ENCODE results near the gene PSMB4. TPM values are rescaled to one million over a fixed set of nuclear protein-coding genes. Genes with fewer than 3 reads are reported as not detected.

The PSMB4 gene
- total and polyA plus RNA-seq, 5 donors from 2014 or later = 79.4 to 344 (median 91.6) TPM

Other genes with a start within 250 kb of the PSMB4 start
- gene TNFAIP8L2, start 242.9 kb upstream of the PSMB4 start, total RNA-seq = 4.3 TPM
- 10 to 100 TPM; 32.9 to 62.5 (median 47.2) TPM for gene TNFAIP8L2, start 242.9 kb upstream of the PSMB4 start, polyA plus RNA-seq
- 0.54 TPM for gene LYSMD1, start 233.7 kb upstream of the PSMB4 start, total RNA-seq
- gene LYSMD1, start 233.7 kb upstream of the PSMB4 start, polyA plus RNA-seq = under 1 TPM in 3 of 4 donors, not detected in 1; 0.14 to 0.18 (median 0.14) TPM
- 51.0 TPM for gene SCNM1, start 233.4 kb upstream of the PSMB4 start, total RNA-seq
- 100 to 1,000 TPM in 1 of 4 donors, 10 to 100 TPM in 3; 74.3 to 104 (median 90.5) TPM for gene SCNM1, start 233.4 kb upstream of the PSMB4 start, polyA plus RNA-seq
- gene TMOD4, start 223.6 kb upstream of the PSMB4 start, total RNA-seq = 3.3 TPM
- not detected for gene TMOD4, start 223.6 kb upstream of the PSMB4 start, polyA plus RNA-seq
- 41.8 TPM for gene VPS72, start 209.4 kb upstream of the PSMB4 start, total RNA-seq
- gene VPS72, start 209.4 kb upstream of the PSMB4 start, polyA plus RNA-seq = 100 to 1,000 TPM in 1 of 4 donors, 10 to 100 TPM in 3; 83.0 to 101 (median 95.0) TPM
- 60.3 TPM for gene PIP5K1A, start 201.0 kb upstream of the PSMB4 start, total RNA-seq
- gene PIP5K1A, start 201.0 kb upstream of the PSMB4 start, polyA plus RNA-seq = 10 to 100 TPM; 12.0 to 17.5 (median 15.1) TPM
- 91.6 TPM for gene PSMD4, start 144.8 kb upstream of the PSMB4 start, total RNA-seq
- 100 to 1,000 TPM; 242 to 392 (median 297) TPM for gene PSMD4, start 144.8 kb upstream of the PSMB4 start, polyA plus RNA-seq
- 31.9 TPM for gene ZNF687, start 117.3 kb upstream of the PSMB4 start, total RNA-seq
- 1 to 10 TPM in 3 of 4 donors, under 1 TPM in 1; 0.46 to 1.9 (median 1.4) TPM for gene ZNF687, start 117.3 kb upstream of the PSMB4 start, polyA plus RNA-seq
- gene PI4KB, start 72.2 kb upstream of the PSMB4 start, total RNA-seq = 73.5 TPM
- gene PI4KB, start 72.2 kb upstream of the PSMB4 start, polyA plus RNA-seq = 10 to 100 TPM; 48.4 to 57.4 (median 53.3) TPM
- 105 TPM for gene RFX5, start 52.3 kb upstream of the PSMB4 start, total RNA-seq
- gene RFX5, start 52.3 kb upstream of the PSMB4 start, polyA plus RNA-seq = 10 to 100 TPM; 28.8 to 35.9 (median 35.2) TPM
- gene SELENBP1, start 26.9 kb upstream of the PSMB4 start, total RNA-seq = not detected
- gene SELENBP1, start 26.9 kb upstream of the PSMB4 start, polyA plus RNA-seq = not detected
- 141 TPM for gene POGZ, start 59.9 kb downstream of the PSMB4 start, total RNA-seq
- gene POGZ, start 59.9 kb downstream of the PSMB4 start, polyA plus RNA-seq = 10 to 100 TPM in 1 of 4 donors, 1 to 10 TPM in 3; 5.2 to 10.0 (median 5.9) TPM
- gene CGN, start 111.8 kb downstream of the PSMB4 start, total RNA-seq = 0.37 TPM
- 1 to 10 TPM in 1 of 4 donors, under 1 TPM in 1, not detected in 2; 0.37 to 1.2 TPM for gene CGN, start 111.8 kb downstream of the PSMB4 start, polyA plus RNA-seq
- gene TUFT1, start 140.7 kb downstream of the PSMB4 start, total RNA-seq = 13.6 TPM
- gene TUFT1, start 140.7 kb downstream of the PSMB4 start, polyA plus RNA-seq = 10 to 100 TPM; 10.2 to 13.6 (median 12.1) TPM
- 25.3 TPM for gene SNX27, start 212.5 kb downstream of the PSMB4 start, total RNA-seq
- 10 to 100 TPM; 10.4 to 12.7 (median 11.5) TPM for gene SNX27, start 212.5 kb downstream of the PSMB4 start, polyA plus RNA-seq

Data from CD4-positive, CD25-positive, alpha-beta regulatory T cell (primary cell).